IPS-20b (cell line): ENCODE measurements around the gene LDB1.

ENCODE experiments used
- H3K27ac ChIP-seq: one replicate; pipeline ENCODE4 v1.5.1; 2013; ENCODE audit warnings: low read length
- H3K27me3 ChIP-seq: 2 replicates; pipeline ENCODE4 v1.6.1; 2013; ENCODE audit warnings: mild to moderate bottlenecking, low read length, inconsistent platforms; ENCODE audit not compliant: insufficient read depth
- H3K36me3 ChIP-seq: 2 replicates; pipeline ENCODE4 v1.6.1; 2013; ENCODE audit warnings: low read depth, mild to moderate bottlenecking, inconsistent platforms, low read length, moderate library complexity; ENCODE audit not compliant: insufficient read depth
- H3K4me1 ChIP-seq: 2 replicates; pipeline ENCODE4 v1.6.1; 2013; ENCODE audit warnings: mild to moderate bottlenecking, control low read depth, inconsistent platforms, low read length, moderate library complexity; ENCODE audit not compliant: insufficient read depth
- H3K4me3 ChIP-seq: 2 replicates; pipeline ENCODE4 v1.5.1; 2013; ENCODE audit warnings: mild to moderate bottlenecking, low read length, inconsistent platforms
- H3K9ac ChIP-seq: 2 replicates; pipeline ENCODE4 v1.6.1; 2013; ENCODE audit warnings: low read depth, mild to moderate bottlenecking, inconsistent platforms, low read length, moderate library complexity
- H3K9me3 ChIP-seq: 2 replicates; pipeline ENCODE4 v1.6.1; 2013; ENCODE audit warnings: mild to moderate bottlenecking, low read depth, low read length, inconsistent platforms; ENCODE audit not compliant: insufficient read depth

Gene LDB1

DNA sequence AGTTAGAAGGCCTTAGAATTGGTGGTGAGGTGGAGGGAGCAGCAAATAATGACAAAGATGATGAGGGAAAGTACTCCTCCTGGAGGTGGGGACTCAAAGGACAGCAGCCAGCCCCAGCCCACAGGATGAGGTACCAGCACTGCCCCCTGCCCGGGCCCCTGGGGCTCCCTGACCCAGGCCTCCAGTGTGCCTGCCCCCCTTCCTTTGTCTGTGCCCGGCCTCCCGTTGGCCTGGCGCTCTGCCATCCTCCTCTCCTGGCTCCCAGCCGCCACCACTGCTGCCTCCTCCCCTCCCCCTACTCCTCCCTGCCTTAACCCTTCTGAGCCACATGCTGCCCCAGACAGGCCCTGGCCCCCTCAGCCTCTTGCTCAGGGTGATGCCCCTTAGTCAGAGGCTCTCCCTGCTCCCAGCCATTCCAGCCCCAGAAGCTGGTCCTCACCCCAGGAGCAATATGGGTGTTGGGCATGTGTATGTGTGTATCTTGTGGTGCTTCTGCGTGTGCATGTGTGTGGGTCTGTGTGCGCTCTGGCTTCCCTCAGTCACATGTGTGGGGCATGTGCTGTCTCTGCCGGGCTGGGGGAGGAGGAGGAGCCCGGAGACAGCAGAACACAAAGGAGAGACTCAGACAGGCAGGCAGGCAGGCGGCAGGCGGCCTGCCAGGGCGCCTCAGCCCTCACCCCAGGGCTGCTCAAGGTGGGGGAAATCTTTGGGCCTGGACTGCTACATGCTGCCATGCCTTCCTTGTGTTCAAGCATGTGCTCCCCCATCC, 2.6 kb downstream of the LDB1 start:
- H3K27ac ChIP-seq, result peak overlapping the region; percentile 4
- H3K4me1 ChIP-seq, result peaks cover 56% of the 10 kb centered on the region
- H3K9me3 ChIP-seq, result no peaks in the 10 kb centered on the region
- H3K36me3 ChIP-seq, result no peaks in the 10 kb centered on the region
- peak overlapping the region; percentile 82 for H3K4me3 ChIP-seq
- peak overlapping the region; percentile 59; the same call in 1 of the 2 replicates for H3K9ac ChIP-seq
- no peaks in the 10 kb centered on the region for H3K27me3 ChIP-seq

DNA sequence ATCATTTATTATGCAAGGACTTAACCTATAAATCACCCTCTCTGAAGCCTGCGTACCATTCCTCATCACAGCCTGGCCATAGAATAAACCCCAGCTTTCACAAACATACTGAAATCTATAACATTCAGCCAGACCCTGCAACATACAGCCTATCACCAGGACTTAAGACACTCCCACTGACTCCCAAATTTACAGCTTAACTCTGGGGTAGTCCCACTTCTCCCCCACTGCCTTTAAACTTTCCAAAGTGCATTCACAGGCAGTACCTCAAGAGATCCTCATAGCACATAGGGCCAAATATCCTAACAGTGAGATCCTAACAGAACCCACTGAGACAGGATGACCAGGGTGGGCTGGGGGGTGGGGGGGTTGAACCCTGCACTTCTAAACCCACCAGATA, 3.5 kb downstream of the LDB1 start:
- H3K27ac ChIP-seq, result no peak overlapping the region
- peak overlapping the region; percentile 82; the same call in 1 of the 2 replicates for H3K4me3 ChIP-seq
- no peaks in the 10 kb centered on the region for H3K27me3 ChIP-seq
- H3K9ac ChIP-seq, result peak overlapping the region; percentile 59; the same call in 1 of the 2 replicates
- peaks cover 49% of the 10 kb centered on the region for H3K4me1 ChIP-seq
- H3K9me3 ChIP-seq, result no peaks in the 10 kb centered on the region
- peaks cover 4% of the 10 kb centered on the region; the same call in 1 of the 2 replicates for H3K36me3 ChIP-seq

DNA sequence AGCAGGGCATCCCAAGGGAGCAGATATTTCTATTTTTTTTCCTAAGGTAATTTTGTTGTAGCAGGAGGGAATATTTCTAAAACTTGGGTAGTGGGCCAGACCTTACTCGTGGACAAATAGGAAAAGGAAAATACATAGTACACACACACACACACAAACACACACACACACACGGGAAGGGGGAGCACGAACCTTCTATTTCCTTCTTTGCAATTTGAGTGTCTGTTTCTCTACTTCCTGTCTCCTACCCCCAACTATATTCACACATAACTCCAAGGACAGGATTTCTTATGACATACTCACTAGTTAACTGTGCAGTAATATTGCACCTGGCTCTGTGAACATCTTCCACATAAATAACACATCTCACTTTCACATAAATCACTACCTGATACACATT, 4.4 kb downstream of the LDB1 start:
- H3K27me3 ChIP-seq, result no peaks in the 10 kb centered on the region
- H3K9ac ChIP-seq, result peak overlapping the region; percentile 57; the same call in 1 of the 2 replicates
- H3K9me3 ChIP-seq, result no peaks in the 10 kb centered on the region
- peak overlapping the region; percentile 30 for H3K27ac ChIP-seq
- peak overlapping the region; percentile 65 for H3K4me3 ChIP-seq
- peaks cover 48% of the 10 kb centered on the region for H3K4me1 ChIP-seq
- H3K36me3 ChIP-seq, result peaks cover 13% of the 10 kb centered on the region

DNA sequence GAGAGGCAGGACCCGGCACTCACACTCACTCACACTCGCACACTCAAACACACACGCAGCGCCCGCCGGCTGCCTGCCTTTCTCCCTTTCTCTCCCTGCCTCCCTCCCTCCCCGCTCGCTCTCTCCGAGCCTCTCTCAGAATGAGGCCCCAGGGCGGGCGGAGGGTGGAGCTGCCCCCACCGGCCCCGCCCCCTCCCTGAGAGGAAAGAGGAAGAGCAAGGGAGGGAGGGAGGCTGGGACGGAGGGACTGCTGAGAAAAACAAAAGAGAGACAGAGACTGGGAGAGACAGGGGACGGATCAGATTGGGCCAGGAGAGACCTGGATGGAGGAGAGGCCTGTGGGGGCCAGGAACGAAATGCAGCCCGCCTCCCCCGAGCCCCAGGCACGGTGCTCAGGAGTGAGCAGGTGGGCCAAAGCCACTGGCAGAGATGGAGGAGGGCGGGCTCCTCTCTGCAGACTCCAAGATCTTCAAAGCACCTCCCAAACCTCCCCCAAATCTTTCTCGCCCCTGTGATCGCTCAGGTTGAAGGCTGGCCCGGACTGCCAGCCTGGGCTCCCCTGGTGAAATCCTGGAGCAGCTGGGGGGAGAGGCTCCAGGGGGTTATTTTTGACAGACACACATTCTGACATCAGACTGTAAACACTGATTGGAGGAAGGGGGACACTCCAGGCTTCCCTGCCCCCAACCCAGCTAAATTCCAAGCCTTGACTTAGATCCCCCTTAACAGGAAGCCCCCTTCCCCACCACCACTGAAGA, 5.1 kb downstream of the LDB1 start:
- H3K36me3 ChIP-seq, result peaks cover 20% of the 10 kb centered on the region
- no peaks in the 10 kb centered on the region for H3K27me3 ChIP-seq
- H3K4me1 ChIP-seq, result peaks cover 48% of the 10 kb centered on the region
- peak overlapping the region; percentile 65 for H3K4me3 ChIP-seq
- H3K9me3 ChIP-seq, result no peaks in the 10 kb centered on the region
- H3K9ac ChIP-seq, result peak overlapping the region; percentile 57; the same call in 1 of the 2 replicates
- H3K27ac ChIP-seq, result peak overlapping the region; percentile 30

DNA sequence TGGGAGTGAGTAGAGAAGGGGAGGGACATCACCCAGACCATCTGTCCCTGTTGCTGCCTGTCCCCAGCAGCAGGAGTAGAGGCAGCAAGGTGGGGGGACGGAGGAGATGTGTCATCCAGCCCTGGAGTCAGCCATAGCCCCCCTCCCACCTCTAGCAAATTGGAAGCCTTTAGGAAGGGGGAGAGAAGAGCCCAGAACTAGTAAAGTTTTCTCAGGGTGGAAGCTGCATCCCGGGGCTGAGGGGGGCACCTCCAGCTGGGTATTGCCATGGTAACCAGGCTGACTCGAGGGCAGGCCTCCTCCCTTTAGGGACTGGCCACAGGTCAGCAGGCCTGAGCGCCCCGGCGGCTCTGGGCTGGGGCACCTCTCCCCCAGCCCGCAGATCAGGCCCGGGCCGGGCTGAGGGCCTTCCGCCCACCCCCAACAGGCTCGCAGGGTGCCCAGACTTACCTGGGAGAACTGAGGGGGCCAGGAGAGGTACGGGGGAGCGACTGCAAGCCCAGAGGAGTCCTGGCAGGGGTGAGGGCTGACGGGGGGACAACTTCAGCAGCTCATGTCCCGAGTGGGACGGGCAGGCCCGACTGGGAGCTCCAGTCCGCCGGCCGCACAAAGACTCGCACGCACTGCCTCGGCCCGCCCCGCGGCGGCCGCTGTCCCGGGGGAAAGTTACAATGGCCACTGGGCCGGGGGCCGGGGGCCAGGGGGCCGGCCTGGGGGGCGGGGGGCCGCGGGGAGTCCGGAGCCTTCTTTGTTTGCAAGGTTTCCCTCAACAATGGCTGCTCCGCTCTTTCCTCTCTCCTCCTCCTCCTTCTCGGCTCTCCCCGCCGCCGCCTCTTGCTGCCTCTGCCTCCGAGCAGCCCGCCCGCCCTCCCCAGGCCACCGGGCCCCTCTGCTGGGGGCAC, 6.0 kb downstream of the LDB1 start:
- Histone ChIP-seq H3K4me3 (peak overlapping the region; percentile 89), H3K27ac (peak overlapping the region; percentile 52)

DNA sequence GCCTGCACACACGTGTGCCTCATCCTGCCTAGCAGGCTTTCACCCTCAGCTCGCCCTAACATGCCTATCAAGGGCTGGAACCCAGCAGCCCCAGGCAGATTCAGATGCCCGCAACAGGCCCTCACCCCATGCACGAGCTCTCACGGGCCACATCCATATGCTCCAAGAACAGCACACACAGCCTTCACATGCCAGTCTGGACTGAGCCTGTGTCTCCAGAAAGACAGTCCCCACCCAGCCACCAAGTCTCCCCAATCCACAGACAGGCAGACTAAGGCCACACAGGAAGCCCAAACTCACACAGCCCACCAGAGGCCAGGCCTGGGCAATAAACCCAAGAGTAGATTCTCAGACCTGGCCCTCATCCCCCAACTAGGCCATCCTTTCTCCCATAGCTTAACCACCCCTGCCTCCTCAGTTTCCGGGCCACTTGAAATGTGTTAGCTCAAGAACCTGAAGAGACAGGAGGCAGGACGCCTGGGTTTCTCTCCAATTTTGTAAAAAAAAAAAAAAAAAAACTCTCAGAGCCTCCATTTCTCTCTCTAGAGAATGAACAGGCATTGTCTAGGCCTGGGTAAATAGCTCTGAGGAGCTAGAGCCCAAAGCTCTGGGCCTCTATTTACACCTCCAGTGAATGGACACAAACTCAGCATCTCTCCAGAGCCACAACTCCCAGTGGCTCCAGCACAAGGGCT, 6.8 kb downstream of the LDB1 start:
- no peaks in the 10 kb centered on the region for H3K9me3 ChIP-seq
- H3K4me3 ChIP-seq, result peak overlapping the region; percentile 89
- H3K4me1 ChIP-seq, result peaks cover 44% of the 10 kb centered on the region
- peaks cover 36% of the 10 kb centered on the region for H3K36me3 ChIP-seq
- no peaks in the 10 kb centered on the region for H3K27me3 ChIP-seq
- H3K9ac ChIP-seq, result peak overlapping the region; percentile 90; the same call in 1 of the 2 replicates
- H3K27ac ChIP-seq, result peak overlapping the region; percentile 52

More for the DNA sequence above, 6.0 kb downstream of the LDB1 start:
- H3K4me1 ChIP-seq, result peaks cover 48% of the 10 kb centered on the region
- no peaks in the 10 kb centered on the region for H3K27me3 ChIP-seq
- H3K36me3 ChIP-seq, result peaks cover 28% of the 10 kb centered on the region
- no peaks in the 10 kb centered on the region for H3K9me3 ChIP-seq
- H3K9ac ChIP-seq, result peak overlapping the region; percentile 90

DNA sequence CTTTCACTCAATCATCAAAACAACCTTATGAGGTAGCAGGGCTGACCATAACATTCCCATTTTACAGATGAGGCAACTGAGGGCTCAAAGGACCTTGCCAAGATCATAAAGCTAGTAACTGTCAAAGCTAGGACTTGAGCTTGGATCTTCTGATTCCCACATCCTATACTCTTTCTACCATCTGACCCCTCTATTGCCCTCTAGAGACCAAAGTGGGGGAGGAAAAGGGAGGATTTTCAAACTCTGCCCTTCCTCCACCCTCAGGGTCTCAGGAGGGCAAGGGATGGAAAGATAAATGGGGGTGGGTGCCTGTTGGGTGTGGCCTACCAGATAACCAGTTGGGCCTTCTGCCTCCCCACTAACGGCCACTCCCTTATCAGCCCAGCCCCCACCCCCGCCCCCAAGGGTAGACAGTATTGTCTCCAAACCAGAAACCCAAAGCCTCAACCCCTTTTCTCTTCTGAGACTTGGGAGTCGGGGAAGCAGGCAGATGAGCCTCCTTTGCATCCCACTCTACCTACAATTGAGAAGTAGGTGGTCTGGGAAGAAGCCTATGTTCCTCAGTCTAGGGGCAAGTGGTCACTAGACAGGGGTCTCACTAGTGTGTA, 7.9 kb downstream of the LDB1 start:
- H3K4me3 ChIP-seq, result peak overlapping the region; percentile 89
- H3K27ac ChIP-seq, result no peak overlapping the region

DNA sequence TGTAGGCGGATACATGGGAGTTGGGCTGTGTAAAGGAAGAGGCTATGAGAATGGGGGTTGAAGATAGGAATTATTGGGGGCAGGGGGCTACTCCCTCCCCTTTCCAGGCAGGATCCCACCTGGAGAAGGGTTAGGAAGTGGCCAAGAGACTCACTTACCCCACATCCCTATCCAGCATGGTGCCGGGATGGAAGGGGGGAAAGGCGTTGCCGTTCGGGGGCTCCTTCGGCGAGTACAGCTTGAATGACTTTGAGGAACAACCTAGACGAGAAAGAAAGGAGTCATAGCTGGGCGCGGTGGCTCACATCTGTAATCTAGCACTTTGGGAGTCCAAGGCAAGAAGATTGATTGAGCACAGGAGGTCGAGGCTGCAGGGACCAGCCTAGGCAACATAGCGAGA, 8.9 kb downstream of the LDB1 start:
- H3K4me3 ChIP-seq, result no peak overlapping the region
- H3K27ac ChIP-seq, result no peak overlapping the region
- peaks cover 23% of the 10 kb centered on the region for H3K4me1 ChIP-seq
- H3K9ac ChIP-seq, result no peak overlapping the region
- peaks cover 56% of the 10 kb centered on the region for H3K36me3 ChIP-seq
- no peaks in the 10 kb centered on the region for H3K27me3 ChIP-seq
- no peaks in the 10 kb centered on the region for H3K9me3 ChIP-seq

More for the DNA sequence above, 7.9 kb downstream of the LDB1 start:
- peaks cover 34% of the 10 kb centered on the region for H3K4me1 ChIP-seq
- H3K9me3 ChIP-seq, result no peaks in the 10 kb centered on the region
- no peak overlapping the region for H3K9ac ChIP-seq
- no peaks in the 10 kb centered on the region for H3K27me3 ChIP-seq
- peaks cover 46% of the 10 kb centered on the region for H3K36me3 ChIP-seq

DNA sequence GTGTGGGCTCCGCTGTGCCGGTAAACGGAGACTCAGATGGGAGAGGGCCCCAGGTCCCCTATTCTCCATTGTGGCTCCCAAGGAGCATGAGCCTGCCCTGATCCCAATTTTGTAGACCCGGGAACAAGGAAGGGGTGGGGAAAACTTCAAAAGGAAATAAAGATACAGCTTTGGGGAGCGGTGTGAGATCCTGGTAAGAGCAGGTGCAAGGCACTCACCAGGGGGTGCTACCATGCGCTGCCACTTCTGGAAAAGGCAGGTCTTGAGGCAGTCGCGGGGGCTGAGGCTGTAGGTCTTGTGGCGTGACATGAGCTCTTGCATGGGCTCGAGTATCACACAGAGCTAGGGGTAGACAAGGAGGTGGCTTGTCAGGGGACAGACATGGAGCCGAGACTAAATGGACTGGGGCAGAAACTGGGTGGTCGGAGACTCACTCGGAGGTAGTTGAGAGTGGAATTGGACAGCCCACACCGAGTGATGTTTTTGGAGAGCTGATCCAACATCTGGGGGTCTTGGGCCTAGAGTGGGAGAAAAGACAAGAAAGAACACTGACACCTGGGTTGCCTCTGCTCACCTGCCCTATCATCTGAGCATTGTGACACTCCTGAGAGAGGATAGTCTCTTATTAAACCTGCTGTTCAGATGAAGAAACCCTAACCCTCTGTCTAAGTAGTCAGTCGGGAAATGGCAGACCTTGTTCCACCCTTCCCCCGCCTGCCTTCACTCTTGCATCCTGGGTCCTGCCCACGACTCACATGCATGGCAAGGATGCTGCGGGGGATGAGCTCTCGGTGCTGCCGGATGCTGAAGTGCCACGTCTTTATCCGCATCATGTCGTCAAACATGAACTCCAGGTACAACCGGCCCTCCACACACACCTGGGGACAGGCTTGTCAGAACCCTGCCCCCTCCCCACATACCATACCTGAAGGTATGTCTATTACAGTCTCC, 10.7 kb downstream of the LDB1 start:
- no peaks in the 10 kb centered on the region for H3K27me3 ChIP-seq
- peaks cover 65% of the 10 kb centered on the region for H3K36me3 ChIP-seq
- no peak overlapping the region for H3K9ac ChIP-seq
- H3K27ac ChIP-seq, result no peak overlapping the region
- peaks cover 15% of the 10 kb centered on the region for H3K4me1 ChIP-seq
- H3K4me3 ChIP-seq, result no peak overlapping the region
- no peaks in the 10 kb centered on the region for H3K9me3 ChIP-seq

DNA sequence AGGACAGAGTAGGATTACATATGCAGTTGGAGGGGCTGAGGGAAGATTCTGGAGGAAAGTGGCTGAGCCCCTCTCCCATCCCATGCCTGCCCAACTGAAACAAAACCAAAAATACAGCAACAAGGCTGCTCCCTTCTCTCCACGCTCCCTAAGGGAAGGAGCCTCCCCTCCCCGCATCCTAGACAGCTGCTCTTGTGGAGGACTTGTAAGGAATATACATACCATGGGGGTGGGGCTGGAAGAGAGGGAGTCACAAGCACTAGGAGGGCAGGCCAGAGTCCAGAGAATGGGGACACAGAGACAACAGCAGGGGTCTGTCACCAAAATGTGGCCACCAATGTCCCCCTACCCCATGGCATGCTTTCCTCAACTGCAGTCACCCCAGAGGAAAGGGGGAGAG, 13.2 kb downstream of the LDB1 start:
- Histone ChIP-seq H3K27ac (no peak overlapping the region), H3K36me3 (peaks cover 69% of the 10 kb centered on the region), H3K9me3 (no peaks in the 10 kb centered on the region), H3K4me1 (no peaks in the 10 kb centered on the region), H3K4me3 (no peak overlapping the region), H3K9ac (no peak overlapping the region), H3K27me3 (no peaks in the 10 kb centered on the region)
